Stimulated activated CD8-positive, alpha-beta memory T cell treated with anti-CD3 and anti-CD28 coated beads, Interleukin-4, amount 100 ng/mL, for 4 hours (primary cell): ENCODE results near the gene GALNT10.

Source experiments
- DNase-seq, 2 donors: peaks; one replicate each; pipeline ENCODE4 v3.0.0-alpha.2; 2020; ENCODE audit warnings: low read depth in 2 of 2, low spot score in 1 of 2

Gene GALNT10

GRCh38 chr5:154318691-154319090 is 128.2 kb downstream of the GALNT10 start:
- no peak for DNase-seq

- no peak for DNase-seq
These were observed 129.2 kb downstream of the GALNT10 start for GRCh38 chr5:154319736-154320135.

GRCh38 chr5:154320224-154321089 is 129.9 kb downstream of the GALNT10 start:
- DNase-seq = no peak

GRCh38 chr5:154321546-154321945 is 131.0 kb downstream of the GALNT10 start:
- DNase-seq = no peak

- DNase-seq = no peak
These were observed 133.5 kb downstream of the GALNT10 start for GRCh38 chr5:154324033-154324432.

- no peak for DNase-seq
These were observed 135.0 kb downstream of the GALNT10 start for GRCh38 chr5:154325566-154325965.

DNA sequence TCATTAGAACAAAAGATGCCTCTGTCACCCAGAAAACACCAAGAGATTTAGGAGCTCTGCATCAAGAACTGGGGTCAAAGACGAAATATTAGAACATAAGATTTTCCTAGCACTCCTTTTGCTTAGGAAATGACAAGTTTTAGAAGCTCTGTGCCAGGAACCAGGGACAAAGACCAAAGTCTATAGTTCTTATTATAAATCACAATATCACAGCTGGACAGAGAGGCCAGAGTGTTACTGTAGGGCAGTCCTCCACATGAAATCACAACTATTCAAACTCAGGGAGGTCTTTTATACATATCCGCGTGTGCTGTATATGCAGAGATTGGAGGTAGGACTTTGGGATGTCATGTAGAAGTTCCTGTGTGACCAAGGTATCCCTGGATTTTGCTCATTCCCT is 138.5 kb downstream of the GALNT10 start:
- DNase-seq = no peak

GRCh38 chr5:154329519-154330040 is 139.0 kb downstream of the GALNT10 start:
- DNase-seq = no peak

- no peak for DNase-seq
These were observed 139.6 kb downstream of the GALNT10 start for GRCh38 chr5:154330097-154330667.

DNA sequence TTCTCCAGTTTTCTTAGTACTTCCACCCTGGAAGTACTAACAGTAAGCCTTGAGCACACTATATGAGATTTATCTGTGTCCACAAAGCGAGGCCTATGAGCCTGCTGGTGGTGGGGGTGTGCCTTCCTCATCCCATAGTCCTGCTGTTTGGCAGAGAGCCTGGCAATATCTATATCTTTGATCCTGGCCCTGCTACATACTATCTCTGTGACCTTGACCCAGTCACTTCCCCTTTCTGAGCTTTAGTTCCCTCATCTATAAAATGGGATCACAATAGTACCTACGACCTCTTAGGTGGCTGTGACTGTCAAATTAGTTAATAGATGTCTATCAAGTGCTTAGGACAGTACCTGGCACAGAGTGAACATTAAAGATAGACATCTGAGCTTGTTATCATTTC is 140.7 kb downstream of the GALNT10 start:
- DNase-seq = no peak

DNA sequence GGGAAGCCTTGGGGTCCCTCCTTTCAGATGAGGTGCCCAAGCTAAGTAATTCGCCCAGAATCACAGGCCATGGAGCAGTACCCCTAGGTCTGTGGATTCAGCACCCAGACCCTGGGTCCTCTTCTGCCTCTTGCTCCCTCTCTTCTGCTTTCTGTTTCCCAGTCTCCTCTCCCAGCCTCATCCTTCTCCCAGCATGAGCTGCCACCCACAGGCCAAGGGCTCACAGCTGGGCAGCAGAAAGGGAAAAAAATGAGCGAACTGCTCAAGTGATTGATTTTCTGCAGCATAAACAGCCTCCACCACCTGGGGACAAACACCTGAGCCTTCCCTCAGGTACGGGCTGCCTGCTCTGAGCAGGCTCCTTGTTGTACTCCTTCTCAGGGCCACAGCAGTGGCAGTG is 141.4 kb downstream of the GALNT10 start:
- no peak for DNase-seq

DNA sequence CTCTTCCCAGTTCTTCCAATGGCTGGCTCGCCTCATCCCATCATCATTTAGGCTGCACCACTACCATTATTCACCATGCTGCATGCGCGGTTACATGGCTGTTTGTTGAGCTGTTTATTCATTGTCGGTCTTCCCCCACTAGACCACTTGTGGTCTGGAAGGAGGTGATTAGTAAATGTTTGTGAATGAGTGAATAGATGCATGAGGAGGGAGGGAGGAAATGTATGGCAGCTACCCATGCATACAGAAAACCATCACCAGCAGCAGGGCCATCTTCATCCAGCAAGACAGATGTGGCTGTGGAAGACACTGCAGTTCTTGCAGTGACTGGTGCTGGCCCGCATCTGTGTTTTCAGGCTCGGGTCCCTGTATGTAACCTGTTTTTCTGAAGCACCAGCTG is 141.9 kb downstream of the GALNT10 start:
- DNase-seq = no peak

DNA sequence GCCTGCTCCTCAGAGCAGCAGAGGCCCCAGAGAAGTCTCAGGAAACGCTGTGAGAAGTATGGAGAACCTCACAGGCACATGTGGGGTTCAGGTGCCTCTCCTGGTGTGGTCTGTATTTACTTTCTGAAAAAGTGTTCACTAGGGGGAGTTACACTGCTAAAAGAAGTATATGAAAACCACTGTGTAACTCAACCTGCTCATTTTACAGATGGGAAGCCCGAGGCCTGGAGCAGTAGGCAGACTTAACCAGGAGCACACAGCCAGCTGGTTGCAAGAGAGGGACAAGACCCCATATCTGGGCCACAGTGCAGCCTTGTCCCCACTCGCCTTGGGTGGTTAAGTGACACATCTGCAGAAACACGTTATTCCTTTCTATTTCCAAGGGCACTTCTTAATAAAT is 142.5 kb downstream of the GALNT10 start:
- DNase-seq = no peak

DNA sequence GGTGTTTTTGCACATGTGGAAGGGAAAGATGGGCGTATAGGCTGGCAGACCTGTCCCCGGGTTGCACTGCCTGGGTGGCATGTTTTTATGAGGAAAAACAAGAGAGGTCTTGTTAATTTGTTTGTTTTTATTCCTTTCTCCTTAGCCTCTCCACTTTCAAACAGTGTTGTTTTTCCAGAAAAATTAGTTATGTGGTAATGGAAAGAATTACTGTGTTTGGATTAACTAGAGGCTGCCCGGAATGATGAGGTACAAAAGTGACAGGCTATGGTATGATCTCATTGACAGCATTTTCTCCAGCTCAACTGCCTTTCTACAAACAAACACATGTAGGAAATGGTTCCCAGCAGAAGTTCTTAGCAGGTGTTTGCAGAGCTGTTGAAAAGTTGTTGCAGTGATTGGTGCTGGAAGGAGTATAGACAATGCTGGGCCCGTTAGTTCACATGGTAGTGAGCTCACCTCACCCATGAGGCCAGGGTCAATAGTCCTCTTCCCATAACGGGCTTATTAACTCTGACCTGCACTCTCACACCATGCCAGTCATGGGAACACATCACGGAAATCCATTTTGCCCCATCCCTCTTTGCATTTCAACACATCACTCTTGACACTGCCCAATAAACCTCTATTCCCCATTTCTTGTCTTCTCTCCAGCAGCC is 144.0 kb downstream of the GALNT10 start:
- DNase-seq = no peak

GRCh38 chr5:154335065-154335448 is 144.5 kb downstream of the GALNT10 start:
- DNase-seq = no peak

DNA sequence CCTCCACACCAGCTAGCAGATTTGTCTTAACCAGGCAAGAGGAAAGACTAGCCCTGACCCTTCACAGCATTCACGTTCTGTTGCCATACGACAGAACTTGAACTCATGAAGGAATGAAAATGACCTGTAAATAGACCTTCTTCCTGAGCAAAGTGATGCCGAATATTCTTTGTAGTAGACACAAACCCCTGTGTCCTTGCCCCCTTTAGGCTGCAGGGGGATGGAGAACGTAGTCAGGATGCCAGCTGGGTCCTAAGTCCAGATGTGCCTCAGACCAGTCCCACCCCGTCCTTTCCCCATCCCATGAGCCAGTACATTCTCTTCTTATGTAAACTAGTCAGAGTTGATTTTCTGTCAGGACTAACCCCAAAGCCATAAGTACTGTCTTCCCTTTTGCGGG is 151.1 kb downstream of the GALNT10 start:
- DNase-seq = no peak

DNA sequence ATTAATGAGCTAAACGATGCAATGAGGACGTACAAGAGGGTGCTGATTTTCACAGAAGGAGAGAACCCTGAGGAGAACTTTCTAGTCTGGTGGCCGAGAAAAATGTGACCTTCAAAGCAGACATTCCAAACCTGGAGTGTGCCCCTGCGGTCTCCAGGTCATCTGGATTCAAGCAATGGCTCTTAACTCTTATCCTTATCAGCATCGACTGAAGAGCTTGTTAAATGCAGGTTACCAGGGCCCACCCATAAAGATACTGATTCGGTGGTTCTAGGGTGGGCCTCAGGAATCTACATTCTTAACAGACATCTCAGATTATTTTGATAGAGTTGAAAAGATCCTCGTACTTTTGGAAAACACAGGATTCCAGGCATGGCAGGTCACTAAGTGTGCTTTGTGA is 151.7 kb downstream of the GALNT10 start:
- DNase-seq = no peak

DNA sequence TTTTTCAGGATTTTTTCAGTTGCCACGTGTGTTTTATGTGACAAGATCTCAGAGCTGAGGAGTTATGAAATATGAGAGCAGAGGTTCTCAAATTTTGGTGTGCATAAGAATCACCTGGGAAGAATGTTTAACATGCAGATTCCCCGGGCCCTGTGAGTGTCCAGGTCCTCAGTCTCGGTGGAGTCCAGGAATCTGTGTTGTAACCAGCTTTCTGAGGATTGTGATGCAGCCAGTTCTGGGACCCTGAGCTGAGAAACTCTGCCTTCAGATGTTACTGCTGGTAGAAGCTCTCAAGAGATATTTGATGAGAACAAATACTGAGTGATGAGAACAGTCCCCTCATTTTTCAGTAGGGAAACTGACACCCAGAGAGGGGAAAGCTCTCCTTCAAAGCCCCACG is 152.4 kb downstream of the GALNT10 start:
- DNase-seq = no peak

- no peak for DNase-seq
These were observed 153.9 kb downstream of the GALNT10 start for GRCh38 chr5:154344461-154344860.

DNA sequence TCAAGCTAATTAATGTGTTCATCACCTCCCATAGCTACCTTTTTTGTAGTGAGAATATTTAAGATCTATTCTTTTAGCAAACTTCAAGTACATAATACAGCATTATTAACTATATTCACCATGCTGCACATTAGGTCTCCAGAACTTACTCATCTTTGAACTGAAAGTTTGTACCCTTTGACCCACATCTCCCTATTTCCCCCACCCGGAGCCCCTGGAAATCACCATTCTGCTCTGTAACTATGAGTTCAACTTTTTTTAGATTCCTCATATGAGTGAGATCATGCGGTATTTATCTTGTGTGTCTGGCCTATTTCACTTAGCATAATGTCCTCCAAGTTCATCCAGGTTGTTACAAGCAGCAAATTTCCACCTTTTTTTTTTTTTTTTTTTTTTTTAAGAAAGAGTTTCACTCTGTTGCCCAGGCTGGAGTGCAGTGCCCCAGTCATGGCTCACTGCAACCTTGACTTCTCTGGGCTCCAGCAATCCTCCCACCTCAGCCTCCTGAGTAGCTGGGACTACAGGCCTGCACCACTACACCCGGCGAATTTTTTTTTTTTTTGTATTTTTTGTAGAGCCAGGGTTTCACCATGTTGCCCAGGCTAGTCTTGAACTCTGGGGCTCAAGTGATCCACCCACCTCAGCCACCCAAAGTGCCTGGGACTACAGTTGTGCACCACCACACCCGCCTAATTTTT is 154.9 kb downstream of the GALNT10 start:
- DNase-seq = no peak

DNA sequence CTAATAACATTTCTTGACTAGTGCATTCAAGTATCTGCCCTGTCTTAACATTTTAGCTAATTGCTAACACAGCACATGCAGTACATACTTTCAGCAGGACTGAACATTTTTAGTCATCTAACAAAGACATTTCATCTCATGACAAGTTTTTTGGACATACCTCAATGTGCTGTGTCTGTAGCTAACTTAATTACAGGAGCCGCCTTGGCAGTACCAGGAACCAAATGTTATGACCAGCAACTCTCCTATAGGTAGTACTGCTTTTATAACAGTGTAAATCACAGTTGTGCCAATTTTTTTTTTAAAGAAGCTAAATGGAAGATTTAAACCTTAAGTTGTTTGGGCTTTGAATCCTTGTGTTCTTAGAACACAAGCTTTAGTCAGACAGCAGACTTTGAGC is 155.9 kb downstream of the GALNT10 start:
- no peak for DNase-seq
